ENCODE measurements around the gene BPNT1.
"Not testable (repeated sequence)": the region's sequence is repeated elsewhere in the genome, so short reads cannot be mapped to it uniquely, and the experiment has no call there.

The BPNT1 gene

GRCh38 chr1:220110473-220110872 lies 20.9 kb upstream of the BPNT1 start:
- peaks cover 81% of the 10 kb centered on the region for H3K36me3 Mint-ChIP-seq (ENCODE audit: insufficient read depth)
- H3K9me3 Mint-ChIP-seq; H3K4me1 Mint-ChIP-seq (ENCODE audit: low read depth in 2 of 2); ATAC-seq (replicated peaks); H3K27ac Mint-ChIP-seq; H3K4me3 Mint-ChIP-seq; DNase-seq; H3K27me3 Mint-ChIP-seq: not testable (repeated sequence)

- H3K9me3 Mint-ChIP-seq, result no peaks in the 10 kb centered on the region
- DNase-seq (no peak), ATAC-seq (replicated peaks) (no peak)
- peak overlapping the region in 1 of 2 donors; percentile 19 for H3K27ac Mint-ChIP-seq
- peaks cover 83% of the 10 kb centered on the region for H3K36me3 Mint-ChIP-seq (ENCODE audit: insufficient read depth)
- H3K4me1 Mint-ChIP-seq (ENCODE audit: low read depth in 2 of 2), result peaks cover 9 to 15% of the 10 kb centered on the region in 2 donors
- H3K27me3 Mint-ChIP-seq, result no peaks in the 10 kb centered on the region
- H3K4me3 Mint-ChIP-seq, result no peak overlapping the region
These were observed 10.2 kb upstream of the BPNT1 start for GRCh38 chr1:220099826-220100225.

GRCh38 chr1:220094016-220094911 lies 4.7 kb upstream of the BPNT1 start, which contains the start of gene IARS2:
TSS of gene IARS2 (plus strand) at chr1:220094132. CDS start at chr1:220094217, 85 bp downstream.
- H3K27ac Mint-ChIP-seq, result peak within 1 kb of the TSS; percentile 46 to 79
- H3K4me1 Mint-ChIP-seq (ENCODE audit: low read depth in 2 of 2), result peaks cover 12 to 19% of the 10 kb centered on the region in 2 donors
- H3K36me3 Mint-ChIP-seq (ENCODE audit: insufficient read depth), result peaks cover 38% of the 10 kb centered on the region
- no peaks in the 10 kb centered on the region for H3K9me3 Mint-ChIP-seq
- ATAC-seq (replicated peaks) (peak; percentile 76), DNase-seq (peak; percentile 91 to 92 (median 92))
- peak within 1 kb of the TSS; percentile 64 to 66 for H3K4me3 Mint-ChIP-seq
- no peaks in the 10 kb centered on the region for H3K27me3 Mint-ChIP-seq

GRCh38 chr1:220093361-220094015 lies 3.9 kb upstream of the BPNT1 start:
- H3K27ac Mint-ChIP-seq, result peak overlapping the region in 1 of 2 donors; percentile 5
- DNase-seq, result no peak
- H3K36me3 Mint-ChIP-seq (ENCODE audit: insufficient read depth), result peaks cover 39% of the 10 kb centered on the region
- H3K4me1 Mint-ChIP-seq (ENCODE audit: low read depth in 2 of 2), result peaks cover 13 to 23% of the 10 kb centered on the region in 2 donors
- peak overlapping the region; percentile 64 to 66 for H3K4me3 Mint-ChIP-seq
- ATAC-seq (replicated peaks), result no peak
- H3K9me3 Mint-ChIP-seq, result no peaks in the 10 kb centered on the region
- H3K27me3 Mint-ChIP-seq, result no peaks in the 10 kb centered on the region

GRCh38 chr1:220092694-220093093 lies 3.1 kb upstream of the BPNT1 start:
- Mint-ChIP-seq H3K27me3 (no peaks in the 10 kb centered on the region), H3K36me3 (ENCODE audit: insufficient read depth) (peaks cover 32% of the 10 kb centered on the region), H3K9me3 (no peaks in the 10 kb centered on the region), H3K4me1 (ENCODE audit: low read depth in 2 of 2) (peaks cover 13 to 19% of the 10 kb centered on the region in 2 donors), H3K27ac (no peak overlapping the region), H3K4me3 (no peak overlapping the region)
- DNase-seq, result no peak
- ATAC-seq (replicated peaks), result no peak

- H3K9me3 Mint-ChIP-seq; DNase-seq; H3K4me3 Mint-ChIP-seq; H3K27ac Mint-ChIP-seq; ATAC-seq (replicated peaks); H3K27me3 Mint-ChIP-seq: not testable (repeated sequence)
- peaks cover 20% of the 10 kb centered on the region for H3K36me3 Mint-ChIP-seq (ENCODE audit: insufficient read depth)
- peaks cover 6 to 12% of the 10 kb centered on the region in 2 donors for H3K4me1 Mint-ChIP-seq (ENCODE audit: low read depth in 2 of 2)
These were observed 3.3 kb downstream of the BPNT1 start for GRCh38 chr1:220086261-220086686.

- Mint-ChIP-seq H3K27me3 (no peaks in the 10 kb centered on the region), H3K9me3 (no peaks in the 10 kb centered on the region), H3K4me3 (no peak overlapping the region), H3K36me3 (ENCODE audit: insufficient read depth) (peaks cover 12% of the 10 kb centered on the region), H3K4me1 (ENCODE audit: low read depth in 2 of 2) (peaks cover 3 to 10% of the 10 kb centered on the region in 2 donors), H3K27ac (no peak overlapping the region)
- ATAC-seq (replicated peaks) (no peak), DNase-seq (no peak)
These were observed 5.1 kb downstream of the BPNT1 start for GRCh38 chr1:220084460-220084859.

- DNase-seq, result no peak
- no peaks in the 10 kb centered on the region for H3K27me3 Mint-ChIP-seq
- H3K36me3 Mint-ChIP-seq (ENCODE audit: insufficient read depth), result peaks cover 20% of the 10 kb centered on the region
- no peak for ATAC-seq (replicated peaks)
- H3K27ac Mint-ChIP-seq, result no peak overlapping the region
- H3K4me3 Mint-ChIP-seq, result no peak overlapping the region
- no peaks in the 10 kb centered on the region for H3K4me1 Mint-ChIP-seq (ENCODE audit: low read depth in 2 of 2)
- no peaks in the 10 kb centered on the region for H3K9me3 Mint-ChIP-seq
These were observed 11.7 kb downstream of the BPNT1 start for GRCh38 chr1:220077887-220078286.

- no peaks in the 10 kb centered on the region for H3K4me1 Mint-ChIP-seq (ENCODE audit: low read depth in 2 of 2)
- DNase-seq (no peak), ATAC-seq (replicated peaks) (no peak)
- no peak overlapping the region for H3K4me3 Mint-ChIP-seq
- peaks cover 27% of the 10 kb centered on the region for H3K36me3 Mint-ChIP-seq (ENCODE audit: insufficient read depth)
- H3K27ac Mint-ChIP-seq, result no peak overlapping the region
- no peaks in the 10 kb centered on the region for H3K9me3 Mint-ChIP-seq
- no peaks in the 10 kb centered on the region for H3K27me3 Mint-ChIP-seq
These were observed 12.5 kb downstream of the BPNT1 start for GRCh38 chr1:220076861-220077762.

GRCh38 chr1:220067269-220068204 lies 22.1 kb downstream of the BPNT1 start:
- Mint-ChIP-seq H3K4me3 (no peak overlapping the region), H3K9me3 (no peaks in the 10 kb centered on the region), H3K4me1 (ENCODE audit: low read depth in 2 of 2) (no peaks in the 10 kb centered on the region), H3K36me3 (ENCODE audit: insufficient read depth) (peaks cover 34% of the 10 kb centered on the region), H3K27me3 (no peaks in the 10 kb centered on the region), H3K27ac (peak overlapping the region in 1 of 2 donors; percentile 25)
- ATAC-seq (replicated peaks), result no peak
- DNase-seq, result no peak

- ATAC-seq (replicated peaks) (no peak), DNase-seq (no peak)
- Mint-ChIP-seq H3K4me3 (no peak overlapping the region), H3K4me1 (ENCODE audit: low read depth in 2 of 2) (no peaks in the 10 kb centered on the region), H3K27ac (no peak overlapping the region), H3K9me3 (no peaks in the 10 kb centered on the region), H3K27me3 (no peaks in the 10 kb centered on the region), H3K36me3 (ENCODE audit: insufficient read depth) (peaks cover 17% of the 10 kb centered on the region)
These were observed 27.0 kb downstream of the BPNT1 start for GRCh38 chr1:220062629-220063028.

- Mint-ChIP-seq H3K4me1 (ENCODE audit: low read depth in 2 of 2) (peaks cover 5 to 12% of the 10 kb centered on the region in 2 donors), H3K4me3 (no peak overlapping the region), H3K27me3 (no peaks in the 10 kb centered on the region)
These were observed 28.7 kb downstream of the BPNT1 start for GRCh38 chr1:220060876-220061275.

More at GRCh38 chr1:220060876-220061275, 28.7 kb downstream of the BPNT1 start:
- ATAC-seq (replicated peaks) (no peak), DNase-seq (no peak)
- H3K9me3 Mint-ChIP-seq, result no peaks in the 10 kb centered on the region
- H3K27ac Mint-ChIP-seq, result no peak overlapping the region
- H3K36me3 Mint-ChIP-seq (ENCODE audit: insufficient read depth), result peaks cover 25% of the 10 kb centered on the region
